ENCODE data around the gene PLB1. TPM values are rescaled to one million over a fixed set of nuclear protein-coding genes. Genes with fewer than 3 reads are reported as not detected.

Gene PLB1
- total and polyA plus RNA-seq, 2 experiments from 2014 or later: 0.06 to 0.21 TPM

DNA sequence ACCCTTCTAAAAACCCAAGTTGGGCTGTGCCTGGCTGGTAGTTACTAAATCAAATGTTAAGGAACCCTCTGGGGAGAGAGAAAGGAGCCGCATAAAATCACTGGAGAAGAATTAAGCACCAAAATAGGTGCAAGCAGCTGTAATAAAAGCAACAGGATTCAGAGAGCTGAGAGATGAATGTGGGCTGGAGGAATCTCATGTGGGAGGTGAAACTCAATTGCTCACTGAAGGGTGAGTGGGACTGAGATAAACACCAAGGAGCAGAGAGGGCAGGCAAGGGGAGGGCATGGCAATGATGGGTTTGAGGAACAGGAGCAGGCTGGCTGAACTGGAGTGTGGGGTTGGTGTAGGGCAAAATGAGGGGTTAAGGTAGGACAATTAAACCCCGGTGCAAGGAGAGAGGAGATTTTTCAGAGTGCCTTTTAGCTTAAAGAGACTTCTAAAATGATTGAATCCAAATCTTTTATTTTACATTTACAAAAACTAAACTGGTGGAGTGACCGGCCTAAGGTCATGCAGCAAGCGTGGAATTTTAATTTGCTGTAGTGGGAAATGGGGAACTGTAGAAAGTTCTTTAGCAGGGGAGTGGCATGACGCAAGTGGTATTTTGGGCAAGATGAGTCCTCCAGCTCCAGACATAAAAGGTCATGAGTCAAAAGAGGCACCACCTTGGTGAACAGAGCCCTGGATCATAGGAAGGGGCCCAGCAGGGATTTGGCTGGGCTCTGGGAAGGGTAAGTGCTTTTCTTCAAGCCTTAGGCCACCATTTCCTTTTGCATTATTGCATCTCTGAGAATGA, 10.5 kb downstream of the PLB1 start (continued):
- TF ChIP-seq, protein P1, sequence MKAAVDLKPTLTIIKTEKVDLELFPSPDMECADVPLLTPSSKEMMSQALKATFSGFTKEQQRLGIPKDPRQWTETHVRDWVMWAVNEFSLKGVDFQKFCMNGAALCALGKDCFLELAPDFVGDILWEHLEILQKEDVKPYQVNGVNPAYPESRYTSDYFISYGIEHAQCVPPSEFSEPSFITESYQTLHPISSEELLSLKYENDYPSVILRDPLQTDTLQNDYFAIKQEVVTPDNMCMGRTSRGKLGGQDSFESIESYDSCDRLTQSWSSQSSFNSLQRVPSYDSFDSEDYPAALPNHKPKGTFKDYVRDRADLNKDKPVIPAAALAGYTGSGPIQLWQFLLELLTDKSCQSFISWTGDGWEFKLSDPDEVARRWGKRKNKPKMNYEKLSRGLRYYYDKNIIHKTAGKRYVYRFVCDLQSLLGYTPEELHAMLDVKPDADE (IDR thresholded peaks at IDR 0.05): no peak
- TF ChIP-seq ZNF331 (CRISPR knock-in tag; IDR thresholded peaks at IDR 0.05; ENCODE audit: low read depth) (no peak), EZH2phosphoT487 (IDR thresholded peaks at IDR 0.05; ENCODE audit: unreplicated experiment) (no peak), ZNF114 (CRISPR knock-in tag; IDR thresholded peaks at IDR 0.05) (no peak), NANOG (IDR thresholded peaks at IDR 0.05; ENCODE audit: borderline replicate concordance) (no peak), CREB1 (CRISPR knock-in tag; IDR thresholded peaks at IDR 0.05; ENCODE audit: low read depth) (no peak), STAT1 (IDR thresholded peaks at IDR 0.05; ENCODE audit: unreplicated experiment) (no peak), EZH2 (IDR thresholded peaks at IDR 0.05; ENCODE audit: low read depth, unreplicated experiment) (no peak)
- TF ChIP-seq, protein P2, sequence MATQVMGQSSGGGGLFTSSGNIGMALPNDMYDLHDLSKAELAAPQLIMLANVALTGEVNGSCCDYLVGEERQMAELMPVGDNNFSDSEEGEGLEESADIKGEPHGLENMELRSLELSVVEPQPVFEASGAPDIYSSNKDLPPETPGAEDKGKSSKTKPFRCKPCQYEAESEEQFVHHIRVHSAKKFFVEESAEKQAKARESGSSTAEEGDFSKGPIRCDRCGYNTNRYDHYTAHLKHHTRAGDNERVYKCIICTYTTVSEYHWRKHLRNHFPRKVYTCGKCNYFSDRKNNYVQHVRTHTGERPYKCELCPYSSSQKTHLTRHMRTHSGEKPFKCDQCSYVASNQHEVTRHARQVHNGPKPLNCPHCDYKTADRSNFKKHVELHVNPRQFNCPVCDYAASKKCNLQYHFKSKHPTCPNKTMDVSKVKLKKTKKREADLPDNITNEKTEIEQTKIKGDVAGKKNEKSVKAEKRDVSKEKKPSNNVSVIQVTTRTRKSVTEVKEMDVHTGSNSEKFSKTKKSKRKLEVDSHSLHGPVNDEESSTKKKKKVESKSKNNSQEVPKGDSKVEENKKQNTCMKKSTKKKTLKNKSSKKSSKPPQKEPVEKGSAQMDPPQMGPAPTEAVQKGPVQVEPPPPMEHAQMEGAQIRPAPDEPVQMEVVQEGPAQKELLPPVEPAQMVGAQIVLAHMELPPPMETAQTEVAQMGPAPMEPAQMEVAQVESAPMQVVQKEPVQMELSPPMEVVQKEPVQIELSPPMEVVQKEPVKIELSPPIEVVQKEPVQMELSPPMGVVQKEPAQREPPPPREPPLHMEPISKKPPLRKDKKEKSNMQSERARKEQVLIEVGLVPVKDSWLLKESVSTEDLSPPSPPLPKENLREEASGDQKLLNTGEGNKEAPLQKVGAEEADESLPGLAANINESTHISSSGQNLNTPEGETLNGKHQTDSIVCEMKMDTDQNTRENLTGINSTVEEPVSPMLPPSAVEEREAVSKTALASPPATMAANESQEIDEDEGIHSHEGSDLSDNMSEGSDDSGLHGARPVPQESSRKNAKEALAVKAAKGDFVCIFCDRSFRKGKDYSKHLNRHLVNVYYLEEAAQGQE (IDR thresholded peaks at IDR 0.05; ENCODE audit: unreplicated experiment): no peak
- TF ChIP-seq, protein P3, sequence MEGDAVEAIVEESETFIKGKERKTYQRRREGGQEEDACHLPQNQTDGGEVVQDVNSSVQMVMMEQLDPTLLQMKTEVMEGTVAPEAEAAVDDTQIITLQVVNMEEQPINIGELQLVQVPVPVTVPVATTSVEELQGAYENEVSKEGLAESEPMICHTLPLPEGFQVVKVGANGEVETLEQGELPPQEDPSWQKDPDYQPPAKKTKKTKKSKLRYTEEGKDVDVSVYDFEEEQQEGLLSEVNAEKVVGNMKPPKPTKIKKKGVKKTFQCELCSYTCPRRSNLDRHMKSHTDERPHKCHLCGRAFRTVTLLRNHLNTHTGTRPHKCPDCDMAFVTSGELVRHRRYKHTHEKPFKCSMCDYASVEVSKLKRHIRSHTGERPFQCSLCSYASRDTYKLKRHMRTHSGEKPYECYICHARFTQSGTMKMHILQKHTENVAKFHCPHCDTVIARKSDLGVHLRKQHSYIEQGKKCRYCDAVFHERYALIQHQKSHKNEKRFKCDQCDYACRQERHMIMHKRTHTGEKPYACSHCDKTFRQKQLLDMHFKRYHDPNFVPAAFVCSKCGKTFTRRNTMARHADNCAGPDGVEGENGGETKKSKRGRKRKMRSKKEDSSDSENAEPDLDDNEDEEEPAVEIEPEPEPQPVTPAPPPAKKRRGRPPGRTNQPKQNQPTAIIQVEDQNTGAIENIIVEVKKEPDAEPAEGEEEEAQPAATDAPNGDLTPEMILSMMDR (conservative IDR thresholded peaks at IDR 0.05; ENCODE audit: low read depth in 2 of 2): no peak
